ENCODE measurements around the gene TEAD1.

Gene TEAD1

GRCh38 chr11:12629601-12630313 is 44.5 kb upstream of the TEAD1 start:
- ATAC-seq (ENCODE audit: low read depth) (no peak), DNase-seq (ENCODE audit: low spot score) (no peak)
- peaks cover under 1% of the 10 kb centered on the region for H3K9me3 ChIP-seq (ENCODE audit: severe bottlenecking)
- H3K4me1 ChIP-seq (ENCODE audit: insufficient read depth, poor library complexity, severe bottlenecking) = peaks cover 15% of the 10 kb centered on the region
- no peak overlapping the region for H3K27ac ChIP-seq (ENCODE audit: poor library complexity, severe bottlenecking)
- no peaks in the 10 kb centered on the region for H3K27me3 ChIP-seq (ENCODE audit: insufficient read depth, poor library complexity, severe bottlenecking)
- no peaks in the 10 kb centered on the region for H3K36me3 ChIP-seq (ENCODE audit: low read depth)
- TF ChIP-seq, protein P1, sequence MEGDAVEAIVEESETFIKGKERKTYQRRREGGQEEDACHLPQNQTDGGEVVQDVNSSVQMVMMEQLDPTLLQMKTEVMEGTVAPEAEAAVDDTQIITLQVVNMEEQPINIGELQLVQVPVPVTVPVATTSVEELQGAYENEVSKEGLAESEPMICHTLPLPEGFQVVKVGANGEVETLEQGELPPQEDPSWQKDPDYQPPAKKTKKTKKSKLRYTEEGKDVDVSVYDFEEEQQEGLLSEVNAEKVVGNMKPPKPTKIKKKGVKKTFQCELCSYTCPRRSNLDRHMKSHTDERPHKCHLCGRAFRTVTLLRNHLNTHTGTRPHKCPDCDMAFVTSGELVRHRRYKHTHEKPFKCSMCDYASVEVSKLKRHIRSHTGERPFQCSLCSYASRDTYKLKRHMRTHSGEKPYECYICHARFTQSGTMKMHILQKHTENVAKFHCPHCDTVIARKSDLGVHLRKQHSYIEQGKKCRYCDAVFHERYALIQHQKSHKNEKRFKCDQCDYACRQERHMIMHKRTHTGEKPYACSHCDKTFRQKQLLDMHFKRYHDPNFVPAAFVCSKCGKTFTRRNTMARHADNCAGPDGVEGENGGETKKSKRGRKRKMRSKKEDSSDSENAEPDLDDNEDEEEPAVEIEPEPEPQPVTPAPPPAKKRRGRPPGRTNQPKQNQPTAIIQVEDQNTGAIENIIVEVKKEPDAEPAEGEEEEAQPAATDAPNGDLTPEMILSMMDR (IDR thresholded peaks at IDR 0.05; ENCODE audit: poor library complexity, severe bottlenecking) = no peak
- H3K4me3 ChIP-seq (ENCODE audit: severe bottlenecking) = no peak overlapping the region

DNA sequence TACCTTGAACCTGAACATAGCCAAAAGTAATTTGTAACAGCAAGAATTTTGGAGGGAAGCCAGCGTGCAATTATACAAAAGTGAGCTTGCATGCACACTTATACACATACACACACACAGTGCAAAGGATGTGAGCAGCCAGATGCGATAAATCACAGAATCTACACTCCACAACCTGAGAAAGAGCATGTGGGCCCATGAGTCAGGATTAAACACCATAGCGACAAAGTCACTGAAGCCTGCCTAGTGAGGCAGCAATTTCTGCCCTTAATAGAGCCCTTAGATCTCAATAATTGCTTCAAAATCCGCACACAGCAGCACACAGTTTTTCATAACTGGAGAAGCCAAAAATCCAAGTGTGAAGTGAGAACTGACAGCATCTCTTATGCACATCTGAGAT is 42.6 kb upstream of the TEAD1 start:
- ATAC-seq (ENCODE audit: low read depth) (no peak), DNase-seq (ENCODE audit: low spot score) (no peak)
- TF ChIP-seq, protein P1 (IDR thresholded peaks at IDR 0.05; ENCODE audit: poor library complexity, severe bottlenecking) = no peak
- Histone ChIP-seq H3K4me3 (ENCODE audit: severe bottlenecking) (no peak overlapping the region), H3K36me3 (ENCODE audit: low read depth) (no peaks in the 10 kb centered on the region), H3K9me3 (ENCODE audit: severe bottlenecking) (no peaks in the 10 kb centered on the region), H3K27ac (ENCODE audit: poor library complexity, severe bottlenecking) (no peak overlapping the region), H3K4me1 (ENCODE audit: insufficient read depth, poor library complexity, severe bottlenecking) (no peaks in the 10 kb centered on the region), H3K27me3 (ENCODE audit: insufficient read depth, poor library complexity, severe bottlenecking) (no peaks in the 10 kb centered on the region)

GRCh38 chr11:12634329-12634728 is 39.9 kb upstream of the TEAD1 start:
- no peaks in the 10 kb centered on the region for H3K4me1 ChIP-seq (ENCODE audit: insufficient read depth, poor library complexity, severe bottlenecking)
- no peaks in the 10 kb centered on the region for H3K9me3 ChIP-seq (ENCODE audit: severe bottlenecking)
- no peak overlapping the region for H3K4me3 ChIP-seq (ENCODE audit: severe bottlenecking)
- H3K27me3 ChIP-seq (ENCODE audit: insufficient read depth, poor library complexity, severe bottlenecking) = no peaks in the 10 kb centered on the region
- ATAC-seq (ENCODE audit: low read depth) (no peak), DNase-seq (ENCODE audit: low spot score) (no peak)
- H3K27ac ChIP-seq (ENCODE audit: poor library complexity, severe bottlenecking) = no peak overlapping the region
- TF ChIP-seq, protein P1 (IDR thresholded peaks at IDR 0.05; ENCODE audit: poor library complexity, severe bottlenecking) = no peak
- H3K36me3 ChIP-seq (ENCODE audit: low read depth) = no peaks in the 10 kb centered on the region

DNA sequence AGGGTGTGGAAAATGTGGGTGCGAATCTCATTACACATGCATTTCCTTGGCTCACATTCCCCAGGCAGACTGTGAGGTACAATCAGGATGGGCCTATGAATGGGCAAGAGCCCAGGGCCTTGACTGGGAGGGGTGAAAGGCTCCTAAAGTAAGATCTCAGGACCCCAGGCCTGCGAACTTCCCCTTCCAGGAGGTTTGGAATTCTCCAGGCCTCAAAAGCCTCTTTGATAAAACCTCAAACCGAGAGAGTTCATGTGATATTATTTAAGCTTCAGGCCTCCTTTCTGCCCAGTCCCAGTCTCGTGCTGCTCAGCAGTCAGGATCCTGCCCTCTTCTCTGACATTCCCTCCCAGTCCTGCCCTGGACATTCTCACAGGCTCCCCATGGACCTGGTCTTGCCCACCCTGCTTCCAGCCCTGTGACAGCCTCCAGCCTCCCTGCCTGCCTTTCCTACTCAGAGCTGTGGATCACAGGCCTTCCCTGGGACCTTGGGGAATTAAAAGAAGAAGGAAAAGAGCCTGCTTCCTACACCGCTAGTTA is 37.3 kb upstream of the TEAD1 start:
- TF ChIP-seq, protein P1 (IDR thresholded peaks at IDR 0.05; ENCODE audit: poor library complexity, severe bottlenecking) = no peak
- no peaks in the 10 kb centered on the region for H3K27me3 ChIP-seq (ENCODE audit: insufficient read depth, poor library complexity, severe bottlenecking)
- H3K4me1 ChIP-seq (ENCODE audit: insufficient read depth, poor library complexity, severe bottlenecking) = no peaks in the 10 kb centered on the region
- ATAC-seq (ENCODE audit: low read depth) (no peak), DNase-seq (ENCODE audit: low spot score) (no peak)
- no peak overlapping the region for H3K4me3 ChIP-seq (ENCODE audit: severe bottlenecking)
- H3K9me3 ChIP-seq (ENCODE audit: severe bottlenecking) = no peaks in the 10 kb centered on the region
- H3K27ac ChIP-seq (ENCODE audit: poor library complexity, severe bottlenecking) = no peak overlapping the region
- H3K36me3 ChIP-seq (ENCODE audit: low read depth) = no peaks in the 10 kb centered on the region

DNA sequence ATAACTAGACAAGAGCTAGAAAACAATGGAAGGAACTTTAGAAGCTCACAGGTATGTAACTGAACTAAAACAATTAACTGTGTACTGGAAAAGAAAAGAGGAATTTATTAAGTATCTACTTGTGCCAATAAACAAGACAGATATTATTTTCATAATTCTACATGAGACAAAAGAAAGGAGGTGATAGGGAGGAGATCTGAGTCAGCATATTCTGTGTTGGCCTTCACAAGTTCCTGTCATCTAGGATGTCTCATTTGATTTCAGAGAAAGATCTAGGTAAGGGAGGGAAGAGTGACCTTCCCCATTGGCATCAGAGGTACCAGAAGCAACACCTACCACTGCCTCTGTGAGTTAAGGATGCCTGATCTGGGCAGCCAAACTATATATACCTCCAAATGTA is 34.8 kb upstream of the TEAD1 start:
- H3K4me3 ChIP-seq (ENCODE audit: severe bottlenecking) = no peak overlapping the region
- no peaks in the 10 kb centered on the region for H3K27me3 ChIP-seq (ENCODE audit: insufficient read depth, poor library complexity, severe bottlenecking)
- ATAC-seq (ENCODE audit: low read depth) (no peak), DNase-seq (ENCODE audit: low spot score) (no peak)
- H3K4me1 ChIP-seq (ENCODE audit: insufficient read depth, poor library complexity, severe bottlenecking) = no peaks in the 10 kb centered on the region
- TF ChIP-seq, protein P1 (IDR thresholded peaks at IDR 0.05; ENCODE audit: poor library complexity, severe bottlenecking) = no peak
- H3K9me3 ChIP-seq (ENCODE audit: severe bottlenecking) = no peaks in the 10 kb centered on the region
- H3K36me3 ChIP-seq (ENCODE audit: low read depth) = no peaks in the 10 kb centered on the region
- no peak overlapping the region for H3K27ac ChIP-seq (ENCODE audit: poor library complexity, severe bottlenecking)
